HCT116 (cell line): Measurements from ENCODE around the gene ARHGEF38. TPM values are rescaled to one million over a fixed set of nuclear protein-coding genes. Genes with fewer than 3 reads are reported as not detected.

Experiments used
- ATAC-seq: fragments of 200-7000 bp; cut with Tn5 transposase; 2 replicates; pipeline ENCODE4 v1.9.1; 2020; ENCODE audit warnings: mild to moderate bottlenecking, moderate library complexity
- BruUV-seq: library from RNA; stranded (reverse); fragments of 400-500 nt; replicated peaks from 2 replicates; lab custom pipeline; 2021; lab: Mats Ljungman, UMichigan
- CTCF ChIA-PET: fragments of 300-600 bp; sonication (Branson Sonifier 250); formaldehyde crosslinking; loops from one replicate; lab custom pipeline; 2021; ENCODE audit warnings: antibody characterized with exemption; lab: Charles Lee
- POLR2A ChIA-PET: fragments of 300-600, 350-600 bp; sonication (Branson Sonifier 250); formaldehyde crosslinking; loops from one replicate; lab custom pipeline; 2021; ENCODE audit warnings: antibody characterized with exemption; lab: Charles Lee
- RAD21 ChIA-PET, 2 experiments: fragments of 300-600 bp; sonication (Branson Sonifier 250); formaldehyde crosslinking; loops; one replicate each; lab custom pipeline; 2023; ENCODE audit warnings: low total read pairs in 2 of 2; ENCODE audit not compliant: uncharacterized antibody in 2 of 2, unreplicated experiment in 2 of 2, low non-redundant PET in 1 of 2; lab: Charles Lee
- DNase-seq: peaks from one replicate; pipeline ENCODE4 v3.0.0-alpha.2; 2010; ENCODE audit warnings: low read depth, low spot score
- H2AFZ ChIP-seq: fragments of 200-600 bp; shearing (Covaris generic), sonication (generic); 2 replicates; pipeline ENCODE4 v1.6.1; 2017; ENCODE audit warnings: low read depth, mixed run types, mixed read lengths, antibody characterized with exemption, low read length; ENCODE audit not compliant: poor library complexity, severe bottlenecking
- H3K27ac ChIP-seq: 2 replicates; pipeline ENCODE4 v1.5.1; 2012; ENCODE audit warnings: low read depth, low read length
- H3K27me3 ChIP-seq: fragments of 200-600 bp; sonication (generic); 2 replicates; pipeline ENCODE4 v1.6.1; 2016; ENCODE audit warnings: mixed run types, low read length, mixed read lengths; ENCODE audit not compliant: insufficient read depth
- H3K36me3 ChIP-seq, 2 experiments: fragments of 200-500 bp in 1 of 2; fragments of 200-600 bp in 1 of 2; sonication (Bioruptor generic) in 1 of 2; sonication (generic) in 1 of 2; 2 replicates each; pipeline versions ENCODE4 v1.5.1 to v1.6.1; 2014 to 2016; ENCODE audit warnings: low read length in 2 of 2, inconsistent platforms in 1 of 2, mixed read lengths in 1 of 2, mixed run types in 1 of 2; ENCODE audit not compliant: insufficient read depth in 2 of 2, control insufficient read depth in 1 of 2
- H3K4me1 ChIP-seq, 2 experiments: fragments of 200-600 bp in 1 of 2; sonication (generic) in 1 of 2; 2 replicates each; pipeline versions ENCODE4 v1.5.1 to v1.6.1; 2012 to 2017; ENCODE audit warnings: low read length in 2 of 2, inconsistent platforms in 1 of 2, mild to moderate bottlenecking in 1 of 2, mixed read lengths in 1 of 2, mixed run types in 1 of 2, moderate library complexity in 1 of 2; ENCODE audit not compliant: insufficient read depth in 2 of 2, control insufficient read depth in 1 of 2
- H3K4me2 ChIP-seq: fragments of 200-600 bp; sonication (generic); 2 replicates; pipeline ENCODE4 v1.6.1; 2017; ENCODE audit warnings: mixed run types, low read length, mixed read lengths
- H3K4me3 ChIP-seq, 2 experiments: fragments of 200-600 bp in 1 of 2; sonication (generic) in 1 of 2; replicated peaks in 1 of 2; 2 replicates each; pipeline ENCODE4 v1.5.1; 2011 to 2016; ENCODE audit warnings: low read length in 2 of 2, control low read depth in 1 of 2, low read depth in 1 of 2, mild to moderate bottlenecking in 1 of 2, mixed read lengths in 1 of 2, mixed run types in 1 of 2
- H3K79me2 ChIP-seq: fragments of 200-600 bp; sonication (generic); 2 replicates; pipeline ENCODE4 v1.6.1; 2017; ENCODE audit warnings: mild to moderate bottlenecking, mixed run types, low read length, moderate library complexity, mixed read lengths; ENCODE audit not compliant: insufficient read depth
- H3K9ac ChIP-seq: fragments of 200-600 bp; sonication (generic); 2 replicates; pipeline ENCODE4 v1.6.1; 2016; ENCODE audit warnings: low read length, mixed read lengths
- H3K9me2 ChIP-seq: fragments of 200-600 bp; sonication (generic), shearing (Covaris generic); 2 replicates; pipeline ENCODE4 v1.6.1; 2017; ENCODE audit warnings: mixed run types, mild to moderate bottlenecking, moderate library complexity; ENCODE audit not compliant: insufficient read depth
- H3K9me3 ChIP-seq, 2 experiments: fragments of 200-500 bp in 1 of 2; fragments of 200-600 bp in 1 of 2; sonication (Bioruptor generic) in 1 of 2; sonication (generic) in 1 of 2; 2 replicates each; pipeline ENCODE4 v1.6.1; 2014 to 2017; ENCODE audit warnings: low read length in 2 of 2, mixed read lengths in 2 of 2, inconsistent platforms in 1 of 2, low read depth in 1 of 2, mild to moderate bottlenecking in 1 of 2, mixed run types in 1 of 2, moderate library complexity in 1 of 2; ENCODE audit not compliant: control insufficient read depth in 1 of 2, insufficient read depth in 1 of 2
- H4K20me1 ChIP-seq: fragments of 200-600 bp; sonication (generic), shearing (Covaris generic); 2 replicates; pipeline ENCODE4 v1.6.1; 2017; ENCODE audit warnings: mixed run types, mild to moderate bottlenecking, moderate library complexity; ENCODE audit not compliant: insufficient read depth
- CEBPB ChIP-seq: IDR thresholded peaks from 2 replicates; pipeline ENCODE4 v1.6.1; 2012; ENCODE audit warnings: low read depth
- ELF1 ChIP-seq: IDR thresholded peaks from 2 replicates; pipeline ENCODE4 v1.6.1; 2012; ENCODE audit warnings: low read depth, borderline replicate concordance
- EZH2phosphoT487 ChIP-seq: fragments of 200-600 bp; IDR thresholded peaks from 2 replicates; pipeline ENCODE4 v1.6.1; 2018; ENCODE audit warnings: antibody characterized with exemption, borderline replicate concordance
- FOSL1 ChIP-seq: IDR thresholded peaks from 2 replicates; pipeline ENCODE4 v1.6.1; 2012; ENCODE audit warnings: low read depth
- POLR2AphosphoS5 ChIP-seq: IDR thresholded peaks from 2 replicates; pipeline ENCODE4 v1.6.1; 2011; ENCODE audit warnings: mild to moderate bottlenecking, low read depth, low read length, moderate library complexity
- RAD21 ChIP-seq: IDR thresholded peaks from 2 replicates; pipeline ENCODE4 v1.6.1; 2012; ENCODE audit warnings: low read depth, mild to moderate bottlenecking
- SIN3A ChIP-seq: IDR thresholded peaks from 2 replicates; pipeline ENCODE4 v1.6.1; 2012; ENCODE audit warnings: low read depth
- SRF ChIP-seq: IDR thresholded peaks from 2 replicates; pipeline ENCODE4 v1.6.1; 2012; ENCODE audit warnings: low read depth
- ZFX ChIP-seq: fragments of 450-650 bp; IDR thresholded peaks from 2 replicates; pipeline ENCODE4 v1.6.1; 2017
- intact Hi-C: fragments of 100-400 bp; cut with micrococcal nuclease; formaldehyde crosslinking; loops from 2 replicates; pipeline ENCODE4 v1.10.0; 2022
- total RNA-seq: library from RNA; stranded (reverse); gene quantifications from one replicate; pipeline ENCODE4 v1.2.1, GENCODE V29; 2021; ENCODE audit not compliant: unreplicated experiment
- TF ChIP-seq, protein P1 (sequence below): IDR thresholded peaks from 2 replicates; pipeline ENCODE4 v1.6.1; 2012
- TF ChIP-seq, protein P2 (sequence below): IDR thresholded peaks from 2 replicates; pipeline ENCODE4 v1.6.1; 2011; ENCODE audit warnings: mild to moderate bottlenecking, low read length, moderate library complexity; ENCODE audit not compliant: insufficient replicate concordance; ENCODE audit errors: extremely low read depth

The ARHGEF38 gene
- total RNA-seq, 1 experiment from 2014 or later, result not detected

DNA sequence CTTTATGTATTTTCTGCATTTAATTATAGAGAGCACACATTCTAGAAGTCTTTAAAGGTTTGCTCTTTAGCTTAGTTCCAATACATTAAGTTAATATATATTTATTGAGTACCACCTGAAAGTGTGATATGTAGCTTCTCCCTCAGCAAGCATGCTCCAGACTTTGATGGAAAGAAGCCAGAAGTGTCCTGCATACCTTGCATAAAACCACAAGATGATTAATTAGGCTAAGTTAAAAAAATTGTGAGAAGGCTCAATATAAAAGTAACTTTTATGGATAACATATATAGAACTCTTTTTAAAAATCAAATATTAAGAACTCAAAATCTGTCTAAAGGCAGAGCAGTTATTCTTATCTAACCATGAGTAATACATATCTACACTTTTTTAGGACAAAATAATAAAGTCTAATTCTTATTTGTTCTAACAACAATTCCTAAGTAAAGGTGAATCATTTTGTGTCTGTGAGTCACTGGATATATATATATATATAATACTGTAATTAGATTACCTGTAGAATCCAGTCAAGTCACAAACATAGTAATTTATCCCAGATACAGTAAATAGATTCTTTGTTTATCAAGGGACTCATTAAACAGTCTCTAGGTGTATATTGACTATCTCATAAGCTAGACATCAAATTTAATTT, 104.8 kb downstream of the ARHGEF38 start:
- intact Hi-C loops, result no loop called here
- Histone ChIP-seq H3K9me3 (no peaks in the 10 kb centered on the region), H3K36me3 (no peaks in the 10 kb centered on the region), H4K20me1 (no peaks in the 10 kb centered on the region), H3K9ac (no peak overlapping the region), H3K4me2 (no peak overlapping the region), H3K27me3 (no peaks in the 10 kb centered on the region), H3K4me3 (no peak overlapping the region), H2AFZ (no peak overlapping the region), H3K9me2 (no peaks in the 10 kb centered on the region; the same call in 1 of the 2 replicates), H3K79me2 (no peaks in the 10 kb centered on the region), H3K27ac (no peak overlapping the region), H3K4me1 (no peaks in the 10 kb centered on the region)
- no peak for ATAC-seq
- RAD21 ChIA-PET, result no interaction called here
- POLR2A ChIA-PET, result no interaction called here
- no peak for DNase-seq
- CTCF ChIA-PET, result interaction anchor here (0.6 kb wide), 1 partner anchor 547 kb away, joined by 3 read pairs; no protein-coding TSS in a partner anchor
- TF ChIP-seq, protein P1, sequence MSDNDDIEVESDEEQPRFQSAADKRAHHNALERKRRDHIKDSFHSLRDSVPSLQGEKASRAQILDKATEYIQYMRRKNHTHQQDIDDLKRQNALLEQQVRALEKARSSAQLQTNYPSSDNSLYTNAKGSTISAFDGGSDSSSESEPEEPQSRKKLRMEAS, result no peak
- TF ChIP-seq ZFX (no peak), FOSL1 (no peak), EZH2phosphoT487 (no peak), CEBPB (no peak), SIN3A (no peak), SRF (no peak), ELF1 (no peak), RAD21 (no peak), POLR2AphosphoS5 (no peak)
- TF ChIP-seq, protein P2, sequence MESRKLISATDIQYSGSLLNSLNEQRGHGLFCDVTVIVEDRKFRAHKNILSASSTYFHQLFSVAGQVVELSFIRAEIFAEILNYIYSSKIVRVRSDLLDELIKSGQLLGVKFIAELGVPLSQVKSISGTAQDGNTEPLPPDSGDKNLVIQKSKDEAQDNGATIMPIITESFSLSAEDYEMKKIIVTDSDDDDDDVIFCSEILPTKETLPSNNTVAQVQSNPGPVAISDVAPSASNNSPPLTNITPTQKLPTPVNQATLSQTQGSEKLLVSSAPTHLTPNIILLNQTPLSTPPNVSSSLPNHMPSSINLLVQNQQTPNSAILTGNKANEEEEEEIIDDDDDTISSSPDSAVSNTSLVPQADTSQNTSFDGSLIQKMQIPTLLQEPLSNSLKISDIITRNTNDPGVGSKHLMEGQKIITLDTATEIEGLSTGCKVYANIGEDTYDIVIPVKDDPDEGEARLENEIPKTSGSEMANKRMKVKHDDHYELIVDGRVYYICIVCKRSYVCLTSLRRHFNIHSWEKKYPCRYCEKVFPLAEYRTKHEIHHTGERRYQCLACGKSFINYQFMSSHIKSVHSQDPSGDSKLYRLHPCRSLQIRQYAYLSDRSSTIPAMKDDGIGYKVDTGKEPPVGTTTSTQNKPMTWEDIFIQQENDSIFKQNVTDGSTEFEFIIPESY, result no peak
- BruUV-seq, result no TSS peak
